IPS-15b (cell line): ENCODE results near the gene STIM1.
"Not testable (repeated sequence)": the region's sequence is repeated elsewhere in the genome, so short reads cannot be mapped to it uniquely, and the experiment has no call there.

Experiments used
- H3K27me3 ChIP-seq: one replicate; pipeline ENCODE4 v1.6.1; 2013; ENCODE audit warnings: low read length; ENCODE audit not compliant: control insufficient read depth, insufficient read depth
- H3K36me3 ChIP-seq: one replicate; pipeline ENCODE4 v1.6.1; 2013; ENCODE audit warnings: low read length; ENCODE audit not compliant: control insufficient read depth, insufficient read depth
- H3K4me1 ChIP-seq: one replicate; pipeline ENCODE4 v1.6.1; 2013; ENCODE audit warnings: mild to moderate bottlenecking, low read length; ENCODE audit not compliant: control insufficient read depth, insufficient read depth
- H3K4me3 ChIP-seq: one replicate; pipeline ENCODE4 v1.5.1; 2013; ENCODE audit warnings: low read depth, low read length
- H3K9ac ChIP-seq: one replicate; pipeline ENCODE4 v1.6.1; 2013; ENCODE audit warnings: low read depth, mild to moderate bottlenecking, low read length
- H3K9me3 ChIP-seq: one replicate; pipeline ENCODE4 v1.6.1; 2013; ENCODE audit warnings: mild to moderate bottlenecking, low read length; ENCODE audit not compliant: control insufficient read depth, insufficient read depth

STIM1 gene

GRCh38 chr11:4004753-4005152 lies 149.3 kb downstream of the STIM1 start:
- H3K36me3 ChIP-seq, H3K4me1 ChIP-seq, H3K9ac ChIP-seq, H3K27me3 ChIP-seq, H3K4me3 ChIP-seq, H3K9me3 ChIP-seq: not testable (repeated sequence)

- Histone ChIP-seq H3K36me3 (no peaks in the 10 kb centered on the region), H3K27me3 (no peaks in the 10 kb centered on the region), H3K9ac (no peak overlapping the region), H3K4me1 (no peaks in the 10 kb centered on the region), H3K4me3 (no peak overlapping the region), H3K9me3 (no peaks in the 10 kb centered on the region)
Observed at GRCh38 chr11:4006946-4007680, 151.6 kb downstream of the STIM1 start.

GRCh38 chr11:4008116-4008515 lies 152.7 kb downstream of the STIM1 start:
- no peaks in the 10 kb centered on the region for H3K36me3 ChIP-seq
- no peaks in the 10 kb centered on the region for H3K4me1 ChIP-seq
- H3K4me3 ChIP-seq, result no peak overlapping the region
- no peak overlapping the region for H3K9ac ChIP-seq
- H3K27me3 ChIP-seq, result no peaks in the 10 kb centered on the region
- no peaks in the 10 kb centered on the region for H3K9me3 ChIP-seq

- H3K9ac ChIP-seq, H3K36me3 ChIP-seq, H3K9me3 ChIP-seq, H3K27me3 ChIP-seq, H3K4me1 ChIP-seq: not testable (repeated sequence)
- peak overlapping the region; percentile 18 for H3K4me3 ChIP-seq
Observed at GRCh38 chr11:4016602-4017001, 161.1 kb downstream of the STIM1 start.

- Histone ChIP-seq H3K27me3 (no peaks in the 10 kb centered on the region), H3K4me1 (no peaks in the 10 kb centered on the region), H3K9me3 (no peaks in the 10 kb centered on the region), H3K4me3 (no peak overlapping the region), H3K9ac (no peak overlapping the region), H3K36me3 (no peaks in the 10 kb centered on the region)
Observed at GRCh38 chr11:4017129-4017528, 161.7 kb downstream of the STIM1 start.

- Histone ChIP-seq H3K4me1 (no peaks in the 10 kb centered on the region), H3K4me3 (no peak overlapping the region), H3K9ac (no peak overlapping the region), H3K27me3 (no peaks in the 10 kb centered on the region), H3K36me3 (no peaks in the 10 kb centered on the region), H3K9me3 (no peaks in the 10 kb centered on the region)
Observed at GRCh38 chr11:4018641-4019040, 163.2 kb downstream of the STIM1 start.

GRCh38 chr11:4019891-4020290 lies 164.4 kb downstream of the STIM1 start:
- Histone ChIP-seq H3K36me3 (no peaks in the 10 kb centered on the region), H3K27me3 (no peaks in the 10 kb centered on the region), H3K9me3 (no peaks in the 10 kb centered on the region), H3K4me3 (no peak overlapping the region), H3K4me1 (no peaks in the 10 kb centered on the region), H3K9ac (no peak overlapping the region)

GRCh38 chr11:4022669-4023068 lies 167.2 kb downstream of the STIM1 start:
- Histone ChIP-seq H3K9me3 (no peaks in the 10 kb centered on the region), H3K27me3 (no peaks in the 10 kb centered on the region), H3K4me1 (no peaks in the 10 kb centered on the region), H3K9ac (no peak overlapping the region), H3K4me3 (no peak overlapping the region), H3K36me3 (no peaks in the 10 kb centered on the region)

- Histone ChIP-seq H3K9me3 (no peaks in the 10 kb centered on the region), H3K4me3 (no peak overlapping the region), H3K27me3 (no peaks in the 10 kb centered on the region), H3K4me1 (no peaks in the 10 kb centered on the region), H3K9ac (no peak overlapping the region), H3K36me3 (no peaks in the 10 kb centered on the region)
Observed at GRCh38 chr11:4025248-4025966, 169.9 kb downstream of the STIM1 start.

DNA sequence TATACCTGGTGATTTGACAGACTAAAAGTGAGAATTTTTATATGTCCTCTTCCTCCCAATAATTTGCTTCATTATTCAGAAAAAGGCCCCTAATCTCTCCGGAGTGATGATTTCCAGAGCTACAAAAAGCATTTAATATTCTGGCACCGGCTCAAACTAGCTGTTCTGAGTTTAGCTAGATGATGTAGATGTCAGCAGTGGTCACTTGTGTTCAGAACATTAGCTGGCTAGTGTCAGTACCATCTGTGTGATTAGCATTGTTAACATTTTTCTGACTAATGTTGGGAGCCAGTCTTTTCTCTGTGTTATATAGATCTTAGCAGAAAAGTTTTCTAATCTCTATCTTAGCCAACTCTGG lies 170.5 kb downstream of the STIM1 start:
- Histone ChIP-seq H3K36me3 (no peaks in the 10 kb centered on the region), H3K9me3 (no peaks in the 10 kb centered on the region), H3K27me3 (no peaks in the 10 kb centered on the region), H3K9ac (no peak overlapping the region), H3K4me1 (no peaks in the 10 kb centered on the region), H3K4me3 (no peak overlapping the region)

- Histone ChIP-seq H3K9ac (no peak overlapping the region), H3K36me3 (no peaks in the 10 kb centered on the region), H3K9me3 (no peaks in the 10 kb centered on the region), H3K27me3 (no peaks in the 10 kb centered on the region), H3K4me1 (no peaks in the 10 kb centered on the region), H3K4me3 (no peak overlapping the region)
Observed at GRCh38 chr11:4026389-4026788, 170.9 kb downstream of the STIM1 start.

GRCh38 chr11:4027746-4028145 lies 172.3 kb downstream of the STIM1 start:
- Histone ChIP-seq H3K4me3 (no peak overlapping the region), H3K4me1 (no peaks in the 10 kb centered on the region), H3K36me3 (no peaks in the 10 kb centered on the region), H3K9ac (no peak overlapping the region), H3K27me3 (no peaks in the 10 kb centered on the region), H3K9me3 (no peaks in the 10 kb centered on the region)
